HL-60 (cell line): ENCODE data around the gene C16orf82.

Source experiments
- POLR2AphosphoS5 ChIP-seq: IDR thresholded peaks from 2 replicates; pipeline ENCODE4 v1.6.1; 2012; ENCODE audit warnings: low read depth
- SPI1 ChIP-seq: IDR thresholded peaks from 2 replicates; pipeline ENCODE4 v1.6.1; 2012; ENCODE audit warnings: low read depth, mild to moderate bottlenecking, borderline replicate concordance
- TF ChIP-seq, protein P1 (sequence below): IDR thresholded peaks from one replicate; pipeline ENCODE4 v1.5.1; 2011; ENCODE audit warnings: low read length, control low read depth, inconsistent platforms; ENCODE audit not compliant: insufficient read depth

DNA sequence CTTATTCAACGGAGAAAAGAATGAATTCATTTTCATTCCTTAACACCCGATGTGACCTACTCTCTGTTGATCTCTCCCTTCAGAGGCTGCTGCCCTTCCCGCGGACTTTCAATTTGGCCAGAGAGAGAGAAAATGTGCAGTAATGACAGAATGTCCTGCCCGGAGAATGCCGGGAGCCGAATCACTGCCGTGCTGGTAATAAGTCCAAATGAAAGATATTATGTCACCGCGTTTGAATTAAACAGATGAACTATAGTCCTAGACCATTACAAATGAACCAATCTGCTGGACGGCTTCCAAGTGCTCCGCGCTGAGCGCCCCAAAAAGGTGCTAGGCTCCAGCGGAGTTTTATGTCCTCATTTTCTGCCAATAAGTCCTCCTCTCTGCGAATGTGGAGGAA is 14.7 kb upstream of the C16orf82 start:
- TF ChIP-seq, protein P1, sequence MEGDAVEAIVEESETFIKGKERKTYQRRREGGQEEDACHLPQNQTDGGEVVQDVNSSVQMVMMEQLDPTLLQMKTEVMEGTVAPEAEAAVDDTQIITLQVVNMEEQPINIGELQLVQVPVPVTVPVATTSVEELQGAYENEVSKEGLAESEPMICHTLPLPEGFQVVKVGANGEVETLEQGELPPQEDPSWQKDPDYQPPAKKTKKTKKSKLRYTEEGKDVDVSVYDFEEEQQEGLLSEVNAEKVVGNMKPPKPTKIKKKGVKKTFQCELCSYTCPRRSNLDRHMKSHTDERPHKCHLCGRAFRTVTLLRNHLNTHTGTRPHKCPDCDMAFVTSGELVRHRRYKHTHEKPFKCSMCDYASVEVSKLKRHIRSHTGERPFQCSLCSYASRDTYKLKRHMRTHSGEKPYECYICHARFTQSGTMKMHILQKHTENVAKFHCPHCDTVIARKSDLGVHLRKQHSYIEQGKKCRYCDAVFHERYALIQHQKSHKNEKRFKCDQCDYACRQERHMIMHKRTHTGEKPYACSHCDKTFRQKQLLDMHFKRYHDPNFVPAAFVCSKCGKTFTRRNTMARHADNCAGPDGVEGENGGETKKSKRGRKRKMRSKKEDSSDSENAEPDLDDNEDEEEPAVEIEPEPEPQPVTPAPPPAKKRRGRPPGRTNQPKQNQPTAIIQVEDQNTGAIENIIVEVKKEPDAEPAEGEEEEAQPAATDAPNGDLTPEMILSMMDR = no peak
- TF ChIP-seq POLR2AphosphoS5 (no peak), SPI1 (no peak)
